HG02571 (cell line): ENCODE measurements around the gene GPATCH3.
"Not testable (repeated sequence)": the region's sequence is repeated elsewhere in the genome, so short reads cannot be mapped to it uniquely, and the experiment has no call there.

Experiments used
- ATAC-seq: cut with Tn5 transposase; IDR thresholded peaks from one replicate; pipeline ENCODE4 v1.9.1; 2021; ENCODE audit warnings: mild to moderate bottlenecking, moderate library complexity; ENCODE audit not compliant: unreplicated experiment

Gene GPATCH3

GRCh38 chr1:26900001-26900814, at the start of gene GPATCH3:
TSS of gene GPATCH3 (minus strand) at chr1:26900467. CDS start at chr1:26900442, 25 bp downstream.
- ATAC-seq: peak; percentile 74

GRCh38 chr1:26949926-26950319, 49.7 kb upstream of the GPATCH3 start:
- no peak for ATAC-seq

GRCh38 chr1:26949266-26949925, 49.1 kb upstream of the GPATCH3 start:
- no peak for ATAC-seq

- not testable (repeated sequence) for ATAC-seq
Measured at GRCh38 chr1:26948725-26949057, 48.4 kb upstream of the GPATCH3 start.

GRCh38 chr1:26946270-26946669, 46.0 kb upstream of the GPATCH3 start:
- no peak for ATAC-seq

- no peak for ATAC-seq
Measured at GRCh38 chr1:26945728-26946127, 45.5 kb upstream of the GPATCH3 start.

- no peak for ATAC-seq
Measured at GRCh38 chr1:26945138-26945537, 44.9 kb upstream of the GPATCH3 start.

- ATAC-seq: no peak
Measured at GRCh38 chr1:26942656-26943055, 42.4 kb upstream of the GPATCH3 start.

- no peak for ATAC-seq
Measured at GRCh38 chr1:26941311-26941710, 41.0 kb upstream of the GPATCH3 start.

GRCh38 chr1:26938659-26939025, 38.4 kb upstream of the GPATCH3 start:
- no peak for ATAC-seq

- ATAC-seq: no peak
Measured at GRCh38 chr1:26938004-26938658, 37.9 kb upstream of the GPATCH3 start.

GRCh38 chr1:26936823-26937222, 36.6 kb upstream of the GPATCH3 start:
- ATAC-seq: no peak

- ATAC-seq: no peak
Measured at GRCh38 chr1:26932531-26932930, 32.3 kb upstream of the GPATCH3 start.

GRCh38 chr1:26923711-26924110, 23.4 kb upstream of the GPATCH3 start:
- no peak for ATAC-seq

- ATAC-seq: no peak
Measured at GRCh38 chr1:26922901-26923300, 22.6 kb upstream of the GPATCH3 start.

GRCh38 chr1:26922431-26922729, 22.1 kb upstream of the GPATCH3 start:
- no peak for ATAC-seq

GRCh38 chr1:26921540-26922430, 21.5 kb upstream of the GPATCH3 start, which contains the start of gene NUDC:
TSS of gene NUDC (plus strand) at chr1:26921743. CDS start at chr1:26921849, 106 bp downstream.
- peak; percentile 95 for ATAC-seq

GRCh38 chr1:26921126-26921539, 20.9 kb upstream of the GPATCH3 start:
- no peak for ATAC-seq

- ATAC-seq: no peak
Measured at GRCh38 chr1:26915204-26915842, 15.1 kb upstream of the GPATCH3 start.

GRCh38 chr1:26913754-26914619, 13.7 kb upstream of the GPATCH3 start, which contains the start of gene NR0B2:
TSS of gene NR0B2 (minus strand) at chr1:26913975. CDS start at chr1:26913940, 35 bp downstream.
- ATAC-seq: no peak
